Effector CD4-positive, alpha-beta T cell (primary cell): ENCODE measurements around the gene SLC15A3.

Experiments
- DNase-seq: peaks from one replicate; pipeline ENCODE4 v3.0.0-alpha.2; 2020

The SLC15A3 gene

GRCh38 chr11:60944490-60945294, 7.3 kb downstream of the SLC15A3 start:
- no peak for DNase-seq

DNA sequence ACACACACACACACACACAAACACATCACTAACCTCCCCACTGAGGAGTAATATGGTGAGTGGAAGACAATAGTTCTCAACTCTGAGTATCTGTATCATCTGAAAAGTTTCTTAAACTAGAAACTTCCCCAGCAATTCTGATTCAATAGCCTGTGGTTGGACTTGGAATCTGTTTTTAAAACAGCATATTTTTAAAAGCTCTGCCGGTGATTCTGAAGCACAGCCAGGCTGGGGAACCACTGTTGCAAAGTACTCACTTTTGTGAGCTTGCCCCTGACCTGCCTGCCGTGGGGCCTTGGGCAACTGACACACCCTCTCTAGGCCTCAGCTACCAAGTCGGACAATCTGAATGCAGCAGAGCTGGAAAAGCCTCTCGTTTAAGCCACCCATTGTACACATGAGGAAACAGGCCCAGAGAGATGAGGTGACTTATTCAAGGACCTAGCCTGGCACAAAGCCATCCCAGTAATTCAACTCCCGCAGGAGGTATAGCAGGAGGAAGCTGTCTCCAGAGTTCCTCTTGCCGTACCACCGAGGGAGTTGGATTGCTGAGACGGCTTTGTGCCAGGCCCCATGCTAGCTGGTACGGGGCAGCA, 8.9 kb downstream of the SLC15A3 start:
- DNase-seq: no peak

DNA sequence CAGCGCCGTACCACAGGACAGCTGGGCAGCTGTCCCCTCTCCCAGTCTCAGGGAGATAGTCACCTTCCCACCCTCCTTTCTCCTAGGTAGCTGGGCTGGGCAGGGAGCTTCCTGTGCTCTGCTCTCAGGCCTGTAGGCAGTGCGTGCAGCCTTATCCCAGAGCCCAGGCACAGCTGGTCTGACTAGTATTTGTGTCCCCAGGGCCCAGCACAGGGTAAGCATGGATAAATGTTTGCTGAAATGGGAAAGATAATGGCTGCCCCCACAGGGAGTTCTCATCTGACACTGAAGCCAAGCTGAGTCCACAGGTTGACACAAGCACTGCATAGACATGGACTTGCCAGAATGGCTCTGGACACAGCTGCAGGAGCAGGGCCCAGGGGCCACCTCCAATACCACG, 9.8 kb downstream of the SLC15A3 start:
- DNase-seq: no peak

DNA sequence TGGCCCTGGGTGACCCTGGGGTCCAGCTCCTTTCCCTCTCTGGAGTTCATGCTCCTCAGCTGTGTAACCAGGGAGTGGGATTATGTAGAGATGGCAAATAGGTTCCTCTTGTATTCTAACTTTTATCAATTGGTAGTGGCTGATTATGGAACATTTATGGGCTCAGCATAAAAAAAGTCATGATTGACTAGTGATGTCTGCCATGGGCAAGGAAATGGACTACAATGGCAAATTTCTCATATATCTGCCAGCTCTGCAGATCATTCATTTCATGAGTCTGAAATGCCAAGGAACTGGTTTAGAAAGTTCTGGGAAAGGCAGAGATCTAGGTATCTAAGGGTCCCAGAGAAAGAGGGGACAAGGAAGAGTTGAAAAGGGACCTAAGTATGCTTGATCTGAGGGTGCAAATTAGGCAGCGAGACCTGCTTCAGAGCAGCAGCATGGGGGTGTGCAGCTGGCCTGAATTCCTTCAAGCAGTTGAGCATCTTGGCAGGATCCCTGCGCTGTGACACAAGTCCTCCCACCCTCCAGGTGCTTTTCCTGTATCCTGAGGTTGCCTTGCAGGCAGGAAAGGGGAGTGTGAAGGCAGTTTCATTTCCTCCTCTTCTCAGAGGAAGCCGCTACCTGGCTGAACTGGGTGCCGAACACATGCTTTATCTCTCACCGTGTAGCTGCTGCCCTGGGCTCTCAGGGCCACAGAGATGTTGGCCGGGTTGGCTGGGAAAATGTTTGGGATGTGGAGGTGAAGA, 10.4 kb downstream of the SLC15A3 start:
- DNase-seq: no peak

GRCh38 chr11:60939855-60940254, 12.1 kb downstream of the SLC15A3 start:
- no peak for DNase-seq

DNA sequence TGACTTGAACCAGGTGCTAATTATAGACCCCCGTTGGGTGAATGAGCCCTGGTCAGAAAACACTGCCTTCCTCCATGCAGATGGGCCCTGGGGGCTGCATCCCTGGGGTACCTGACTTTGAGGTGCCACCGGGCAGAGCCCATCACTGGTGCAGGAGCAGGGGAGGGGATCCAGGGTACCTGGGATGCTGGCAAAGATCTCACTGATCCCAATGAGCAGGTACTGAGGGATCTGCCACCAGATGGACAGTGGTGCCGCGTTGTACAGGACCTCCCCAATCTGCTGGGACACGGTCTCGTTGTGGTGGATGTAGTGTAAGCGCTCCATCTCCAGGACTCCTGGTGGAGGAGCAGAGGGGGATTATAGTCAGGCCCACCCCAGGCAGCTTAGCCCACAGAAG, 12.7 kb downstream of the SLC15A3 start:
- no peak for DNase-seq

- DNase-seq: no peak
These were observed 13.5 kb downstream of the SLC15A3 start for GRCh38 chr11:60938500-60938899.

DNA sequence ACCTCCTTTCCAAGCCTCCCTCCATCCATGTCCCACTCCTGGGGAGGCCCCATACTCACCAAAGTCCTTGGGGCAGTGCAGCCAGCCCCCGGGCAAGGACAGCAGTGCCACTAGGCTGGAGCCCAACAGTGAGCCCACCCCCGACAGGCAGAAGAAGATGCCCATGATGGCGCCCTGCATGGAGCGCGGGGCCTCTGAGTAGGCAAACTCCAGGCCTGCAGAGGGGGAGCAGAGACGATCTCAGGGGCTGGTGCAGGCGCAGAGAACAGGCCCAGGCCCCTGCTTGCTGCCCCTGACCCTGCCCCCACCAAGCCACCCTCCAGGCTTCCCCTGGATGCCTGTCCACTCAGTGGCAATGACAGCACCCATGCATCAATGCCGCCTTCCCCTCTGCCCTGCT, 14.2 kb downstream of the SLC15A3 start:
- no peak for DNase-seq

GRCh38 chr11:60937144-60937527, 14.8 kb downstream of the SLC15A3 start:
- DNase-seq: no peak

DNA sequence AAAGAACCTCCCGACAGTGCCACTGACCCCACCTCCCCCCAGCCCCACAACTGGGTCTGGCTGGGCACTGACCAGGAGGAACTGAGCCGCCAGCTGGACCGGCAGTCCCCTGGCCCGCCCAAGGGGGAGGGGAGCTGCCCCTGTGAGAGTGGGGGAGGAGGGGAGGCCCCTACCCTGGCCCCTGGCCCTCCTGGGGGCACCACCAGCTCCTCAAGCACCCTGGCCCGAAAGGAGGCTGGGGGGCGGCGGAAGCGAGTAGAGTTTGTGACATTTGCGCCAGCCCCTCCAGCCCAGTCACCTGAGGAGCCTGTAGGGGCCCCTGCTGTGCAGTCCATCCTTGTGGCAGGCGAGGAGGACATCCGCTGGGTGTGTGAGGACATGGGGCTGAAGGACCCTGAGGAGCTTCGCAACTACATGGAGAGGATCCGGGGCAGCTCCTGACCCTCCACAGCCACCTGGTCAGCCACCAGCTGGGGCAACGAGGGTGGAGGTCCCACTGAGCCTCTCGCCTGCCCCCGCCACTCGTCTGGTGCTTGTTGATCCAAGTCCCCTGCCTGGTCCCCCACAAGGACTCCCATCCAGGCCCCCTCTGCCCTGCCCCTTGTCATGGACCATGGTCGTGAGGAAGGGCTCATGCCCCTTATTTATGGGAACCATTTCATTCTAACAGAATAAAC, 15.4 kb downstream of the SLC15A3 start:
- DNase-seq: no peak

- no peak for DNase-seq
These were observed 16.1 kb downstream of the SLC15A3 start for GRCh38 chr11:60935676-60936442.

GRCh38 chr11:60934790-60935605, 17.0 kb downstream of the SLC15A3 start:
- no peak for DNase-seq

DNA sequence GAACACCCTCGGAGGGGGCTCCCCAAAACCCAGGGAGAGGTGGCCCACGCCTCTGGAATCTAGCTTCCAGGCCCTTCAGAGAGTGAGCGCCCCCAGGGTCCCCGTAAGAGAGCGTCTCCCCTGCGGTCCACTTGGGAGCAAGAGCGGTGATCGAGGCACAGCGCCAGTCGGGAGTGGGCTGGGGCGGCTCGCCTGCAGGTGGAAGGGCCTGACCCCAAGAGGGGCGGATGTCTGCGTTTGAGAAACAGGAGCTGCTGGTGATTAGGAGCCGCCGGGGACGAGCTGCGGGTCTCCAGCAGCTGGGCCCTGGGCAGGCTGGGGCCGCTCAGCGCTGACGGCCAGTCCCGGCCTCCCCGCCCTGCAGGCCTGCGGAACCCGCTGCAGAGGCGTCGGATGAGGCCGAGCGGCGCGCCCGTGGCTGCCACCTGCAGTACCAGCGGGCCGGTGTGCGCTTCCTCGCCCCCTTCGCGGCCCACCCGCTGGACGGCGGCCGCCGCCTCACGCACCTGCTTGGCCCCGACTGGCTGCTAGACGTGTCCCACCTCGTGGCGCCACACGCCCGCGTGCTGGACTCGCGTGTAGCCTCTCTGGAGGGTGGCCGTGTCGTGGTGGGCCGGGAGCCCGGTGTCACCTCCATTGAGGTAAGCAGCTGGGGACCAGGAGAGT, 17.7 kb downstream of the SLC15A3 start:
- no peak for DNase-seq

DNA sequence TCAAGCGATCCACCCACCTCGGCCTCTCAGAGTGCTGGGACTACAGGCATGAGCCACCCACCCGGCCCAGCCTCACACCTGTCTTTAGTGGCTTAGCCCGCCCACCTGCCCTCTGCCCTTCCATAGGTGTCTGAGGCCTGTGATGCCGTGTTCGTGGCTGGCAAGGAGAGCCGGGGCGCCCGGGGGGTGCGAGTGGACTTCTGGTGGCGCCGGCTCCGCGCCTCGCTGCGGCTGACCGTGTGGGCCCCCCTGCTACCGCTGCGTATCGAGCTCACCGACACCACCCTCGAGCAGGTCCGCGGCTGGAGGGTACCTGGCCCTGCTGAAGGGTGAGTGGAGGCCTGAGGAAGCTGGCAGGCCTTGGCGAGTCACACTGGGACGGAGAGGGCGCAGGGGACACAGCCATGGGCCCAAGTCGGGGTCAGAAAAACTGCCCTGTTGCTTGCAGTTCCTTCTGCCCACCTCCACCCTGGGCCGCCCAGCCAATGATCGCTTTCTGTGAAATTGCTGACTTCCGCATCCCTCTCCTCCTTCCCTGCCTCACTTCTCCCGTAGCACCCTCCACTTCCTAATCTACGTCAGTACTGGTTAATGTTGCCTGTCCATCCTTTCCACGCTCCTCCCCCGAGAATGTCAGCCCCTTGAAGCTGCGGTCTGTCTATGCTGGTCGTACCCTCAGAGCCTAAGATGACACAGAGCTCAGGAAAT, 18.4 kb downstream of the SLC15A3 start:
- no peak for DNase-seq

GRCh38 chr11:60932605-60933356, 19.2 kb downstream of the SLC15A3 start:
- DNase-seq: no peak

- DNase-seq: no peak
These were observed 20.1 kb downstream of the SLC15A3 start for GRCh38 chr11:60931917-60932316.

DNA sequence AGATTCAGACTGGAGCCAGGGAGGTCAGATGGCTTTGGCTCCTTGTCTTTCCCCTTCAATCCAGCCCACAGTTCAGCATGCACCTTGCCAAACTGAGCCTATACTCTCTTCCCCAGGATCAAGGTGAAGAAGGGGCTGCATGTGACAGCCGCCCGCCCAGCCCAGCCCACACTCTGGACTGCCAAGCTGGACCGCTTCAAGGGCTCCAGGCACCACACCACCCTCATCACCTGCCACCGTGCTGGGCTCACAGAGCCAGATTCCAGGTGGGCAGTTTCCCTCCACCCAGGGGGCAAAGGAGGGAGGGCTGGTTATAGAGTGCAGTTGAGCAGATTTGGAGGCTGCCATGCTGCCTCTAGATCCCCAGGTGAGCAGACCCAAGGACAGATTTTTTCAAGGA, 21.6 kb downstream of the SLC15A3 start:
- no peak for DNase-seq

DNA sequence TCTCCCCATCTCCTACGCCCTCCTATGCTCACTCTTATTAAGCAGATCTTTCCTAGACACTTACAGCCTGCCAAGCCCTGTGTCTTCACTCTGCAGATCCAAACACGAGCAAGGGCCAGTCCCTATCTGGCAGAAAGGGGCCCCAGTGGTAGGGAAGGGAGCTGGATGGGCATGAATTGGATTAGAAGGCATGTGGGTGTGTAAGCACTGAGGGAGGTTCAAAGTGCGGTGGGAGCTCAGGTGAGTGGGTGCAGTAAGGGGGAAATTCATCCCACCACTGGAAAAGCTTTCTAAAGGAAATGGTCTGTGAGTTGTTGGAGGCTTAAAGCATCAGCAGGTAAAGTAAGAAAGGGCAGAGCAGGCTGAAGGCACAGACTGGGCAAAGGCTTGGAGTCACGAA, 22.2 kb downstream of the SLC15A3 start:
- DNase-seq: no peak

DNA sequence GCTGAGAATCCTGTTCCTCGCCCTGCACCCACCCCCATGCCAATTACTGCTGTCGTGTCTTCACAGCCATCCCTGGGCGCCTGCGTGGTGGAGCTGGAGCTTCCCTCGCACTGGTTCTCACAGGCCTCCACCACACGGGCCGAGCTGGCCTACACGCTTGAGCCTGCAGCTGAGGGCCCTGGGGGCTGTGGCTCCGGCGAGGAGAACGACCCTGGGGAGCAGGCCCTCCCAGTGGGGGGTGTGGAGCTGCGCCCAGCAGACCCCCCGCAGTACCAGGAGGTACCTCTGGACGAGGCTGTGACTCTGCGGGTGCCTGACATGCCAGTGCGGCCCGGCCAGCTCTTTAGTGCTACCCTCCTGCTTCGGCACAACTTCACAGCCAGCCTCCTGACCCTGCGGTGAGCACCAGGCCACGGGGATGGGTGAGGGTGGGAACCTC, 23.4 kb downstream of the SLC15A3 start:
- no peak for DNase-seq

- DNase-seq: no peak
These were observed 24.4 kb downstream of the SLC15A3 start for GRCh38 chr11:60927600-60927999.
